ENCODE data around the gene GBX1. TPM values are rescaled to one million over a fixed set of nuclear protein-coding genes. Genes with fewer than 3 reads are reported as not detected.

GBX1 gene
- total and polyA plus RNA-seq, 5 experiments from 2014 or later = not detected

DNA sequence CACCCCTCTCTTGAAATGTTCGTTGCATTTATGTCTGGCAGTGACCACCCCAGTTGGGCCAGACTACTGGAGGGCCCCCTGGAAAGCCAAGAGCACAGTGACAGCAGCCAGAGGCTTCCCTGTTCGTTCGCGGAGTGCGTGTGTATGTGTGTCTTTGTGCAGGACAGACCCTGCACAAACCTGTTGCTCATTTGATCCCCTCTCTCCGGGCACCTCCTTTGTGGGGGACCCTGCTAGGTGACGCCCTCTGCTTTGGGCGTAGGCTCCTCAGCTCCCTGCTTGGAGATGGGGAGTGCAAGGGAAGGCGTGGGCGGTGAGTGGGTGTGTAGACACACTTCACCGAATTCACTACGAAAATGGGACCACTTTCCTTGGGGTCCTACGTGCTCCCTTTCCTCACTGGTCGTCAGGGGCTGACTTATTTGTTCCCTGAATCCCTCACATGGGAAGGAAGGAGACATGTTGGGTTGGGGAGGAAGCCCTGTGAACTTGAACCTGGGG lies 42.5 kb downstream of the GBX1 start:
- no peak for ATAC-seq
- no peaks in the 10 kb centered on the region for H3K9me3 Mint-ChIP-seq
- H3K27ac Mint-ChIP-seq = no peak overlapping the region
- no peak for DNase-seq
- H3K4me1 Mint-ChIP-seq = peaks cover 0 to 9% (median 6%) of the 10 kb centered on the region in 4 donors
- peaks cover 0 to 41% (median 7%) of the 10 kb centered on the region in 3 donors for H3K36me3 Mint-ChIP-seq
- H3K4me3 Mint-ChIP-seq = no peak overlapping the region
- peaks cover 0 to 16% (median 0%) of the 10 kb centered on the region in 5 donors for H3K27me3 Mint-ChIP-seq
- POLR2A ChIA-PET = no interaction called here

DNA sequence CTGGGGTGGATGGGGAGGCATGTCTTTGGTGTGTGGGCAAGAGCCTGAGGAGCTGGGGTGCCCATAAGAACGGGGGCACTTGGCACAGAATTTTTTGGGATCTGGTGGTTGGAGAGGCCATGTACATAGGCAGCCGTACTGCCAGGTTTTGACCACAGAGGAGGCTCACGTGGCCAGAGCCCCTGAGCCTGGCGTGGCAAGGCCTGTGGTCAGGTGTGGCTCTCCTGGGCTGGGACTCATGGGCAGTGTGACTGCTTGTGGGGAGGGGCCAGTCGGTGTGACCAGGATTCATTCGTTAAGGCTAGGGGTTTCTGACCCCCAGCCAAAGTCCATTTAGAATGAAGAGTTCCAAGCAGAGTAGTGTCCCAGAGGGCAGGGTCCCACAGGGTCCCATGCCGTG lies 43.0 kb downstream of the GBX1 start:
- H3K9me3 Mint-ChIP-seq = no peaks in the 10 kb centered on the region
- POLR2A ChIA-PET = interaction anchor here (0.9 kb wide), 1 partner anchor 46 kb away, joined by 5 read pairs; no protein-coding TSS in a partner anchor
- peaks cover 0 to 10% (median 6%) of the 10 kb centered on the region in 4 donors for H3K4me1 Mint-ChIP-seq
- peaks cover 0 to 16% (median 0%) of the 10 kb centered on the region in 5 donors for H3K27me3 Mint-ChIP-seq
- H3K36me3 Mint-ChIP-seq = peaks cover 0 to 40% (median 7%) of the 10 kb centered on the region in 3 donors
- DNase-seq (no peak), ATAC-seq (no peak)
- peak overlapping the region in 1 of 10 donors; percentile 64 for H3K27ac Mint-ChIP-seq
- no peak overlapping the region for H3K4me3 Mint-ChIP-seq

DNA sequence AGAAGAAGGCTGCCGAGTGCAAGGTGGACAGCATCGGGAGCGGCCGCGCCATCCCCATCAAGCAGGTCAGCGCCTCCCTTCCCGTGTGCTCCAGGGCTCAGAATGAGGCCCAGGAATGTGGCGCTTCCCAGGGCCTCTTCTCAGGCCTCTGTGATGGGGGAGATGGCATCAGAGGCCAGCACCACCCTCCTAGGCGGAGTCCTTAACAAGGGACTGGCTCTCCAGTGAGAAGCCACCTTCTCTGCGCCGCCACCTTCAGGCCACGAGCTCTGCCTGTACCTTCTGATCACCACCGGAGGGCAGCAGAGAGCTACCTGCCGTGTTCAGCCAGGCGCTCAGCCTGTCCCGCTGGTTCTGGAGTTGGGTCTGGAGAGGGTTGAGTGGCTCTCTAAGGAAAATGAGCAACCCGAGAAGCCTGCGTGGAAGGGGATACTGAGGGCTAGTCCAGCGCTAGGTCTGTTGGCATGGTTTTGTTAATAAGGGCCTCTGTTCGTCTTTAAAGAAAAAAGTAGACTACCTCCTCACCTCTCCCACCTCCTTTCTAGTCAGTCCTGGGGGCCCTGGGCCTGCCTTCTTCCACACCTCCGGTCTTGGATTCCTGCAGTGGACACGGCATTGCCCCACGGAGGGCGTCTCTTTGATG lies 43.6 kb downstream of the GBX1 start:
- peaks cover 0 to 45% (median 7%) of the 10 kb centered on the region in 3 donors for H3K36me3 Mint-ChIP-seq
- POLR2A ChIA-PET = interaction anchor here (0.5 to 0.9 kb wide), 2 partner anchors 46 to 752 kb away, joined by 4 to 5 read pairs; no protein-coding TSS in a partner anchor
- H3K9me3 Mint-ChIP-seq = no peaks in the 10 kb centered on the region
- DNase-seq (peak; percentile 67 to 89 (median 81)), ATAC-seq (peak; percentile 98 to 100)
- H3K4me1 Mint-ChIP-seq = peaks cover 0 to 12% (median 7%) of the 10 kb centered on the region in 4 donors
- H3K27ac Mint-ChIP-seq = peak overlapping the region in 2 of 10 donors; percentile 64 to 75
- H3K4me3 Mint-ChIP-seq = no peak overlapping the region
- peaks cover 0 to 16% (median 1%) of the 10 kb centered on the region in 5 donors for H3K27me3 Mint-ChIP-seq

DNA sequence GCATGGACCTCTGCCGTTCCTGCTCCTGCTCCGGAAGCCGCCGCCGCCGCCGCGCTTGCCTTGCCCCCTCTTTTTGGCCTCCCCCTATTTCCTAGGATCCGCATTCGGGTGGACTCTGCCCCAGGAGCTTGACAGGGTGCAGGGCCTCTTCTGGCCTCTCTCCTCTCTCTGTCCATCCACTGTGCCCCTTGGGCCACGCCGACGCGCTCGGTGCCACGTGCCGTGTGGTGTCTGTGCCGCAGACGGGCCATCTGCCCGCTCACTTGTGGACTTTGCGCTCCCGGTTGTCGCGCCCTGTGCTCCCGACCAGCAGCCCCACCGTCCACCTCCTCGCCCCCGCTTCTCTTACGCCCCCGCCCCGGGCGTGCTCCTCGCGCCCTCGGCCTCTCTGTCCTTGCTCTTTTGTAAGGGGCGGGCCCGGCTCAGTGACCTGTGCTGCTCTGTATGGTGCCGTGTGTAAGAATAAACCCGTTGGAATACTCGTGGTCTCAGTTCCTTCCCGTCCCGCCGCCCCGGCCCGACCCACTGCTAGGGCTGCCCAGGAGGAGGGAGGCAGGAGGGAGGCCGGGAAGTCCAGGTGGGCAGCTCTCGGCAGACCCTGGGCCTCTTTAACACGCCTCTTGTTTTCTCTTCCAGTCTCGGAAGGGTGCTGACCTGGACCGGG lies 44.2 kb downstream of the GBX1 start:
- Mint-ChIP-seq H3K27ac (peak overlapping the region in 1 of 10 donors; percentile 64), H3K4me1 (peaks cover 0 to 15% (median 7%) of the 10 kb centered on the region in 4 donors), H3K4me3 (no peak overlapping the region), H3K27me3 (peaks cover 0 to 17% (median 1%) of the 10 kb centered on the region in 5 donors), H3K36me3 (peaks cover 0 to 43% (median 7%) of the 10 kb centered on the region in 3 donors), H3K9me3 (no peaks in the 10 kb centered on the region)
- POLR2A ChIA-PET = interaction anchor here (0.5 to 0.9 kb wide), 2 partner anchors 47 to 752 kb away, joined by 4 to 5 read pairs; no protein-coding TSS in a partner anchor
- DNase-seq (no peak), ATAC-seq (no peak)

DNA sequence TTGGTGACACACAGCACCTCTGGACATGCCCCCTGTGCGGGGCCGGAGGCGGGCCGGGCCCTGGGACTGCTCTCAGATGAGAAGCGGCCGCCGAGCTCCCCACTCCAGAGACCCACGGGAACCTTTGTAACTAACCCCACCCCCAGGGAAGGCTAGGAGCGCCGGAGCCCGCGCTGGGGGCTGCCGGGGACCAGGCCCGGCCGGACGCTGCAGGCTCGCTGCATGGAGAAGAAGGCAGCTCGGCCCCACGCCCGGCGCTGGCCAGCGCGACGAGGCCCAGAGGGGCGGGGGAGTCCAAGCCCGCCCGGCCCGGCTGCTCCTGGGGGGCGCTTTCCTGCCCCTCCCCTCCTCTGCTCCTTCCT lies 44.7 kb downstream of the GBX1 start:
- Mint-ChIP-seq H3K9me3 (no peaks in the 10 kb centered on the region), H3K36me3 (peaks cover 0 to 43% (median 7%) of the 10 kb centered on the region in 3 donors), H3K27me3 (peaks cover 0 to 17% (median 1%) of the 10 kb centered on the region in 5 donors), H3K27ac (no peak overlapping the region), H3K4me1 (peaks cover 0 to 15% (median 7%) of the 10 kb centered on the region in 4 donors), H3K4me3 (no peak overlapping the region)
- DNase-seq (no peak), ATAC-seq (no peak)
- POLR2A ChIA-PET = no interaction called here

DNA sequence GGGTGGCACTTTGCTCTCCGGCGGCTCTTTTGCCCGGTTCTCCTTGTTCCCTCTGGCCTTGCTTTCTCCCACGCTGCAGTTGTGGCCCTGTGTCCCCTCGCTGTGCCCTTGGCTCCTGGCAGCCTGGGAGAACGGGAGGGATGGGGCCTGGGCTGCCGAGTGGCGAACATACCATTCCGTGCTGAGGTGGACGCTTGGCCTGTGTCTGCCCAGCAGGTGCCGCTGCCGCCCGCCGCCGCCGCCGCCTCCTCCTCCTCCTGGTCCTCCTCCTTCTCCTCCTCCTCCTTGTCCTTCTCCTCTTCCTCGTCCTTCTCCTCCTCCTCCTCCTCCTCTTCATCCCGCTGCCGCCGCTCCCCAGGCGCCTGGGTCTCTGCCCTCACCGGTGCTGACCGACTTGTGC lies 45.2 kb downstream of the GBX1 start:
- peaks cover 0 to 43% (median 7%) of the 10 kb centered on the region in 3 donors for H3K36me3 Mint-ChIP-seq

DNA sequence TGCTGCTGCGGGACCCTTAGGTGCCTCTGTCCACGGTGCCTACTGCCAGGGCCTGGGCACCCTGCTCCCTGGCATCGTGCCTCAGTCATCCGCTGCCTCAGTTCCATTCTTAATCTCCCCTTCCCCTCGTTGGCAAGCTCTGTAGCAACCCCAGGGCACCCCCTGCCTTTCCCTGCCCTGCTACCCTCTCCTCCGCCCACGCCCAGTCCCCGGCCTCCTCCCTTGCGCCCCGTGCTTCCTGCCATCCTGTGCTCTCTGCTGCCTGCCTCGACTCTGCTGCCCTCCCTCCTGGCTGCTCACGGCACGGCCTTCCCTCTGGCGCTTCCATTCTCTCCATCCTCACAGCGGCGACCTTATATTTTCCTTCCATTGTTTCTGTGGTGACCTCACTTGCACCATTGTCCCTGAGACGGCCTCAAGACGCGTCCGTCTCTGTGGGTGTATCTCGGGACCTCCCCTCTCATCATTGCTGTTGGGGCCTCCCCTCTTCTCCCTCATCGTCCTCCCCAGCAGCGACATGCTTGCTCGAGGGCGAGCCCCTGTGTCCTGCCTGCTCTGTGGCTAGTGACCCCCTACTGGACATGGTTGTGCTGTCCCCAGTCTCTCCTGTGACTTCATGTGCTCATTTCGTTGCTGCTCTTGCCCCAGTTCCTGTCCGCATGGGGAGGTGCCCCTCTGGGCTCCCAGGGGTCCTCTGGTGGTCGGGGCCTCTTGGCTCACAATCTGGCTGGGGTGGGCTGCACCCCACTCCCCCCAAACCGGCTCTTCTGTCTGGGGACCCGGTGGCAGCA lies 45.9 kb downstream of the GBX1 start:
- DNase-seq (no peak), ATAC-seq (no peak)
- Mint-ChIP-seq H3K27me3 (peaks cover 0 to 17% (median 1%) of the 10 kb centered on the region in 5 donors), H3K4me3 (no peak overlapping the region), H3K4me1 (peaks cover 3 to 15% (median 10%) of the 10 kb centered on the region in 4 donors), H3K27ac (peak overlapping the region in 2 of 10 donors; percentile 35 to 84), H3K9me3 (no peaks in the 10 kb centered on the region), H3K36me3 (peaks cover 0 to 43% (median 7%) of the 10 kb centered on the region in 3 donors)
- POLR2A ChIA-PET = interaction anchor here (0.7 kb wide), 1 partner anchor 17 kb away, joined by 3 read pairs; no protein-coding TSS in a partner anchor

More for the DNA sequence above, 45.2 kb downstream of the GBX1 start:
- H3K4me3 Mint-ChIP-seq = no peak overlapping the region
- H3K4me1 Mint-ChIP-seq = peaks cover 3 to 15% (median 9%) of the 10 kb centered on the region in 4 donors
- H3K27me3 Mint-ChIP-seq = peaks cover 0 to 17% (median 1%) of the 10 kb centered on the region in 5 donors
- no peaks in the 10 kb centered on the region for H3K9me3 Mint-ChIP-seq
- ATAC-seq (no peak), DNase-seq (no peak)
- no peak overlapping the region for H3K27ac Mint-ChIP-seq
- POLR2A ChIA-PET = no interaction called here

DNA sequence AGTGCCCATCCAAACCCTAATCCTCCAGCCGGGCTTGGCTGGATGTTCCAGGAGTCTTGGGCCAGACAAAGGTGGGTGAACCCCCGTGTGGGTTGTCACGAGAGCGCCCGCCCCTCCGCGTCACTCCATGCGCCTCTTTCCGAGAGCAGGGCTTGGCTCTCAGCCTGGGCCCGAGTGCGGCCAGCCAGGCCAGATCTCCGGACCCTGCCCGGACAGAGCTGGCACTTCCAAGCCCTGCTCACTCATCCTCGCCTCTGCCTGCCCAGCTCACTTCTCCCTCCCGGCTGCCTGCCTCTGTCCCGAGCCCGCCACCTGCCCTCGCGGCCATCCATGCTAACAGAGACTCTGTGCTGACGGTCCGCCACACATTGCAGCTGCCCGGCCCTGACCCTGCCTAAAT lies 46.6 kb downstream of the GBX1 start:
- no peak for DNase-seq
- no peak for ATAC-seq
- no peak overlapping the region for H3K4me3 Mint-ChIP-seq
- peaks cover 0 to 43% (median 7%) of the 10 kb centered on the region in 3 donors for H3K36me3 Mint-ChIP-seq
- H3K27me3 Mint-ChIP-seq = peaks cover 0 to 18% (median 1%) of the 10 kb centered on the region in 5 donors
- no peak overlapping the region for H3K27ac Mint-ChIP-seq
- H3K4me1 Mint-ChIP-seq = peaks cover 4 to 18% (median 11%) of the 10 kb centered on the region in 4 donors
- POLR2A ChIA-PET = interaction anchor here (0.7 kb wide), 1 partner anchor 16 kb away, joined by 3 read pairs; no protein-coding TSS in a partner anchor
- H3K9me3 Mint-ChIP-seq = no peaks in the 10 kb centered on the region

DNA sequence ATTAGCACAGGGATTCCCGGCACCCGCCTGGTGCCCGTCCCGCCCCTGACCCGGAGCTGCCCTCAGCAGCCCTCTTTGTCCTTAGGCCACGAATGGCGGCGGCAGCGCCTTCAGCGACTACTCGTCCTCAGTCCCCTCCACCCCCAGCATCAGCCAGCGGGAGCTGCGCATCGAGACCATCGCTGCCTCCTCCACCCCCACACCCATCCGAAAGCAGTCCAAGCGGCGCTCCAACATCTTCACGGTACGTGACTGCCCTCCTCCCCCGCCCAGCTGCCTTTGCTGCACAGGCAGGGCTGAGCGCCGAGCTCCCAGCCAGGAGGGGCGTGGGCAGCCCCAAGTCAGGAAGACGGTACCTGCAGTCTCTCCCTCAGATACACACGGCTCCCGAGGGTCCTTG lies 47.6 kb downstream of the GBX1 start:
- Mint-ChIP-seq H3K4me3 (no peak overlapping the region), H3K27ac (no peak overlapping the region), H3K36me3 (peaks cover 0 to 38% (median 4%) of the 10 kb centered on the region in 3 donors), H3K4me1 (peaks cover 5 to 21% (median 11%) of the 10 kb centered on the region in 4 donors), H3K27me3 (peaks cover 0 to 14% (median 1%) of the 10 kb centered on the region in 5 donors), H3K9me3 (no peaks in the 10 kb centered on the region)
- POLR2A ChIA-PET = interaction anchor here (0.8 kb wide), 1 partner anchor 101 kb away, joined by 3 read pairs; no protein-coding TSS in a partner anchor
- DNase-seq (no peak), ATAC-seq (no peak)

DNA sequence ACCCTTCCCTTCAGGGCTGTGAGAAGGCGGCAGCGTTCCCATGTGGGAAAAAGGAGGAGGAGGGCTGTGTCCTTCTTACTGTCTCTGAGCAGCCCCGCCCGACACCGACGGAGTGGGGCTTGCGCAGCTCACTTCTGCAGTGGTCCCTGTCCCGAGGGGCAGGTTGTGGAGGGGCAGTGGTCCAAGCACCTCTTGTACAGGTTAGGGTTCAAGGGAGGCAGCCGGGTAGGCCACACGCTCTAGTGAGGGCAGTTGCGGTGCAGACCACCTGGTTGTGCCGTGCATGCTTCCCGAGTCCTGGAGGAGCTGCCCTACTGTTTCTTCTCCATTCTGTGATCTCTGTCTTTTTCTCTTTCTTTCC lies 48.5 kb downstream of the GBX1 start:
- H3K27ac Mint-ChIP-seq = peak overlapping the region in 1 of 10 donors; percentile 56
- DNase-seq = no peak
- POLR2A ChIA-PET = no interaction called here
- no peak for ATAC-seq
- H3K9me3 Mint-ChIP-seq = no peaks in the 10 kb centered on the region
- H3K27me3 Mint-ChIP-seq = peaks cover 0 to 10% (median 1%) of the 10 kb centered on the region in 5 donors
- peaks cover 0 to 36% (median 0%) of the 10 kb centered on the region in 3 donors for H3K36me3 Mint-ChIP-seq
- peak overlapping the region in 4 of 10 donors; percentile 24 to 66 (median 44) for H3K4me3 Mint-ChIP-seq
- peaks cover 5 to 21% (median 10%) of the 10 kb centered on the region in 4 donors for H3K4me1 Mint-ChIP-seq

DNA sequence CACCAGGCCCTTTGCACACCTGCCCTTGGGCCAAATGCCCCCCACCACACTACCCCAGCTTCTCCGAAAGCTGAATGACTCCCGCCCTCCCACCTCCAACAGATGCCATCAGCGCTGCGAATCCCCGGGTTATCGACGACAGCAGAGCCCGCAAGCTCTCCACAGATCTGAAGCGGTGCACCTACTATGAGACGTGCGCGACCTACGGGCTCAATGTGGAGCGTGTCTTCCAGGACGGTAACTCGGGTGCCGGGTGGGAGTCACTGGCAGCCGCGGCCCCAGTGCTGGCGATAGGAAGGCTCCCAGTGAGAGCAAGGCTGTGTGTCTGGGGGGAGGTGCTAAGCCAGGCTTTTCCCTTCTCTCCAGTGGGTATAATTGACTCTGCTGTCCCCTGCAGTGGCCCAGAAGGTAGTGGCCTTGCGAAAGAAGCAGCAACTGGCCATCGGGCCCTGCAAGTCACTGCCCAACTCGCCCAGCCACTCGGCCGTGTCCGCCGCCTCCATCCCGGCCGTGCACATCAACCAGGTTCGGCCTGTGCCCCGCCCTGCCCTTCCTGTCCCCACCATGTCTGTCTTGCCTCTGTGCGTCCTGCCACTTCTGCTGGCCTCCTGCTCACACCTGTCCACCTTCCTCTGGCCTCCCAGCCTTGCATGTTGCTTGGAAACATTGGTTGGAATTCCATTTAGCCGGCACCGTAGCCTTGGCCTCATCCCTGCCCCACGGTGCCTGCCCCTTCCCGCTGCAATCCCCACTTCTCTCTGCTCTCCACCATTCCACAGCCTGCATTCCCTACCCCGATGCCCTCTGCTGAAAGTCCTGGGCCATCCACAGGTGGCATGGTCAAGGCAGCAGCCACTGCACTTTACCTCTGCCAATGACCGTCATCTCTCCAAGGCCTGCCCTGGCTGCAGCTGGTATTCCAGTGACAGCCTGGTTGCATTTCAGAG lies 49.1 kb downstream of the GBX1 start:
- H3K27me3 Mint-ChIP-seq = peaks cover 0 to 14% (median 2%) of the 10 kb centered on the region in 5 donors
- POLR2A ChIA-PET = interaction anchor here (1.2 kb wide), 1 partner anchor 100 kb away, joined by 3 read pairs; no protein-coding TSS in a partner anchor

More for the DNA sequence above, 49.1 kb downstream of the GBX1 start:
- H3K4me3 Mint-ChIP-seq = peak overlapping the region in 7 of 10 donors; percentile 22 to 73 (median 58)
- no peaks in the 10 kb centered on the region for H3K9me3 Mint-ChIP-seq
- DNase-seq (no peak), ATAC-seq (no peak)
- peak overlapping the region in 6 of 10 donors; percentile 25 to 93 (median 88) for H3K27ac Mint-ChIP-seq
- peaks cover 0 to 29% (median 0%) of the 10 kb centered on the region in 3 donors for H3K36me3 Mint-ChIP-seq
- peaks cover 0 to 16% (median 9%) of the 10 kb centered on the region in 4 donors for H3K4me1 Mint-ChIP-seq
